GM21529 (cell line): ENCODE measurements around the gene FZD2.
"Not testable (repeated sequence)": the region's sequence is repeated elsewhere in the genome, so short reads cannot be mapped to it uniquely, and the experiment has no call there.

Experiments used
- ATAC-seq: cut with Tn5 transposase; IDR thresholded peaks from one replicate; pipeline ENCODE4 v1.9.1; 2021; ENCODE audit not compliant: unreplicated experiment

The FZD2 gene

GRCh38 chr17:44546671-44547606 lies 10.3 kb upstream of the FZD2 start:
- ATAC-seq = no peak

DNA sequence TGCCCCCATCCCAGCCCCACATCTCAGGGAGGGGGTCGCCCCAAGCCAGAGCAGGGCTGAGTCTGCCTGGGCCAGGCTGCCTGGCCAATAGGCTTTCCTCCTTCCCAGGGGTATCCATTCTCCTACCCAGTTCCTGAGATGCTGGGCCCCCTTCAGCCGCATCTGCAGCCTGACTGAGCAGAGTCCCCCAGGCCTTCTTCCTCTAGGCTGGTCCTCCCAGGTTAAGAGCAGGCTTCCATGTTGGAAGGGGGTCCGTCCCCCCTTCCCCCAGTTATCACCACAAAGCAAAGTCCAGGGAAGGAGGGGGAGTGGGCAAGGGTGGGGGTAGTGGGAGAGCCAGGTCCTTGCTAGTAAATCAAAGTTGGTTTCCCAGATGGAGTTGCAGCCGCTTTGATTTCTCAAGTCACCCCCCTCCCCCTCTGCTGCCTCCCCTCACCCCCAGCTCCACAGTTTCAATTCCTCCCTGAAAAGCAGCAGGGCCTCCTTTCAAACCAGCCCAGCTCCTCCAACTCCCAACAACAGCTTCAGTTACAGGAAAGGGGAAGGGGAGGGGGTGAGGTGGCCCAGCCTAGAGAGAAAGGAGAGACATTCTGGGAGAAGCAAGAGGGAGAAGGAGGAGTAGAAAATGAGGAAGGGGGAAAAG lies 9.5 kb upstream of the FZD2 start:
- ATAC-seq = no peak

DNA sequence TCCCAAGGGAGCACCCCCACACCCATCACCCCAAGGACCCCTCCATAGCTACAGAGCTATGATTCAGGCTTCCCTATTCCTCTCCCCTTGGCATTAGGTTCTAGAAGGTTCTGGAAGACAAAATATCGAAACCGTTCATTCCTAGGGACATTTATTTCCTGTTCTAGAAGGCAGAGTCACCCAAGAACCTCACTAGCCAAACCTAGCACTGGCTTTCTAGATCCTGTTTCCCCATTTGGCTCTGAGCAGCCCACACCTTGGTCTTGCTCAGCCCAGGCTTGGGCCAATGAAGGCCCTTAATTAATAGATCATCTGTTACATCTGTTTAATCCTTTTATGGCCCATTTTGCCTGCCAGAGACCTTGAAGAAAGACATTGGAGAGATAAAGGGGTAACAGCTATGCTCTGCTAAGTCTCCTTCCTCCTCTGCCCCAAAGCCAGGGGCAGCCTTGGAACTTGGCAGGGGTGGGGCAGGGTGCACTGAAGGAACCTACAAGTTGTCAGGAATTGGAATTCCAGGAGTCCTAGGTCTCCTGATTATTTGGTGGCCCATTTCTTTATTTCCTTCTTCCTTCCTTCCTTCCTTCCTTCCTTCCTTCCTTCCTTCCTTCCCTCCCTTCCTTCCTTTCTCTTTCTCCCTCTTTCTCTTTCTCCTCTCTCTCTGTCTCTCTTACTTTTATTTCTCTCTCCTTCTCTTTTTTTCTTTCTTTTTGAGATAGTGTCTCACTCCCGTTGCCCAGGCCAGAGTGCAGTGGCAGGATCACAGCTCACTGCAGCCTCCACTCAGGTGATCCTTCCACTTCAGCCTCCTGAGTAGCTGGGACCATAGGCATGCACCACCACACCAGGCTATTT lies 8.7 kb upstream of the FZD2 start:
- ATAC-seq = no peak

- ATAC-seq = no peak
These were observed 7.6 kb upstream of the FZD2 start for GRCh38 chr17:44549686-44550085.

DNA sequence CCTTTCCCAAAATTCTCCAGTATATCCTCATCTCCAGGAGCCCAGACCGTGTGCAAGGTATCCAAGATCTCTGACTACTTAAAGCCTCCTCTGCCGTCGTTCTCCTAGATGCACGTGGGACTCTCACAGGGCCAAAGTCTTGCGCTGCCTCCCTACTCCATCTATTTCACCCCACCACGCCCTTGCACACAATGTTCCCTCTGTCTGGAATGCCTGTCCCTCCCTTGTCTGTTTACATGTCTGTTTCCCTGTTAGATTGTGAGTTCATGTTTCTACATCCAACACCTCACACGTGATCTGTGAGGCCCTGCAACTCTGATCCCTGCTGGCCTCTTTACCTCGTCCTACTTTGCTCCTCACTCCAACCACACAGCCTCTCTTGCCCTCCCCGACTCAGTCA lies 4.9 kb upstream of the FZD2 start:
- ATAC-seq = no peak

- no peak for ATAC-seq
These were observed 2.2 kb upstream of the FZD2 start for GRCh38 chr17:44555099-44555498.

DNA sequence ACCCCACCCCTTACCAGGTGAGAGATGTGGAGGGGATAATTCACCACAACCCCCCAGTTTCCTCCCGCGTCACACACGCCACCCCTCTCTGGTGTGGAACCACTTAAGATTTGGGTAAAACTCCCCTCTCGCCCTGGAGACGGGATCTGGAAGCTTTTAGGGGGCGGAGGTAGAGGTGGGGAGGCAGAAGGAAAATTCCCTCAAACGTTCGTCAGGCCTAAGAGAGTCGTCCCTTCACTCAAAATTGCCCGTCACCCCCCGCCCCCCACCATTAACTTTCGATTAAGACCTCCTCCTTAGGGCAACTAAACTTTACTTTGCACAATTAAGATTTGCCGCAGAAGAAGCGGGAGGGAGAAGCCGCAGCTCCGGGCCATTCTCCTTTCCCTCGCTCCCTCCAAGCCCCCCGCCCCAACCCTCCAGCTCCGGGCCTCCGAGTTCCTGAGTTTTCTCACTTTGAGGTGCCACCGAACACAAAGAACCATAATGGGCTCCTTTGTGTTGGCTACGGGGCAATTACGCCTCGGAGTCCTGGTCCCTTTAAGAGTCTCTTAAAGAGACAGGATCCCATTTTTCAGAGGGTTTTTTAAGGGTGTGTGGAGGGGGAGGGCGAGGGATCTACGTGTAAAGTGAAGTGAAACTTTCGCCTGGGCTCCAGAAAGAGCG lies 985 bp upstream of the FZD2 start:
- no peak for ATAC-seq

DNA sequence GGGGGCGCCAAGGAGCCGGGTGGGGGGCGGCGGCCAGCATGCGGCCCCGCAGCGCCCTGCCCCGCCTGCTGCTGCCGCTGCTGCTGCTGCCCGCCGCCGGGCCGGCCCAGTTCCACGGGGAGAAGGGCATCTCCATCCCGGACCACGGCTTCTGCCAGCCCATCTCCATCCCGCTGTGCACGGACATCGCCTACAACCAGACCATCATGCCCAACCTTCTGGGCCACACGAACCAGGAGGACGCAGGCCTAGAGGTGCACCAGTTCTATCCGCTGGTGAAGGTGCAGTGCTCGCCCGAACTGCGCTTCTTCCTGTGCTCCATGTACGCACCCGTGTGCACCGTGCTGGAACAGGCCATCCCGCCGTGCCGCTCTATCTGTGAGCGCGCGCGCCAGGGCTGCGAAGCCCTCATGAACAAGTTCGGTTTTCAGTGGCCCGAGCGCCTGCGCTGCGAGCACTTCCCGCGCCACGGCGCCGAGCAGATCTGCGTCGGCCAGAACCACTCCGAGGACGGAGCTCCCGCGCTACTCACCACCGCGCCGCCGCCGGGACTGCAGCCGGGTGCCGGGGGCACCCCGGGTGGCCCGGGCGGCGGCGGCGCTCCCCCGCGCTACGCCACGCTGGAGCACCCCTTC lies 484 bp downstream of the FZD2 start:
- peak; percentile 26 for ATAC-seq

GRCh38 chr17:44558334-44558709 lies 1.0 kb downstream of the FZD2 start:
- no peak for ATAC-seq

DNA sequence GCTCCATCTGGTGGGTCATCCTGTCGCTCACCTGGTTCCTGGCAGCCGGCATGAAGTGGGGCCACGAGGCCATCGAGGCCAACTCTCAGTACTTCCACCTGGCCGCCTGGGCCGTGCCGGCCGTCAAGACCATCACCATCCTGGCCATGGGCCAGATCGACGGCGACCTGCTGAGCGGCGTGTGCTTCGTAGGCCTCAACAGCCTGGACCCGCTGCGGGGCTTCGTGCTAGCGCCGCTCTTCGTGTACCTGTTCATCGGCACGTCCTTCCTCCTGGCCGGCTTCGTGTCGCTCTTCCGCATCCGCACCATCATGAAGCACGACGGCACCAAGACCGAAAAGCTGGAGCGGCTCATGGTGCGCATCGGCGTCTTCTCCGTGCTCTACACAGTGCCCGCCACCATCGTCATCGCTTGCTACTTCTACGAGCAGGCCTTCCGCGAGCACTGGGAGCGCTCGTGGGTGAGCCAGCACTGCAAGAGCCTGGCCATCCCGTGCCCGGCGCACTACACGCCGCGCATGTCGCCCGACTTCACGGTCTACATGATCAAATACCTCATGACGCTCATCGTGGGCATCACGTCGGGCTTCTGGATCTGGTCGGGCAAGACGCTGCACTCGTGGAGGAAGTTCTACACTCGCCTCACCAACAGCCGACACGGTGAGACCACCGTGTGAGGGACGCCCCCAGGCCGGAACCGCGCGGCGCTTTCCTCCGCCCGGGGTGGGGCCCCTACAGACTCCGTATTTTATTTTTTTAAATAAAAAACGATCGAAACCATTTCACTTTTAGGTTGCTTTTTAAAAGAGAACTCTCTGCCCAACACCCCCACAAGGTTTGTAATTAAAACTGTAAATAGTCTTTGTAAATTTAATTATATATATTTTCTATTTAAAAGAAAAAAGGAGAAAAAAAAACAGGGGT lies 1.7 kb downstream of the FZD2 start:
- no peak for ATAC-seq

GRCh38 chr17:44559634-44560554 lies 2.6 kb downstream of the FZD2 start:
- ATAC-seq = no peak

- ATAC-seq = no peak
These were observed 3.9 kb downstream of the FZD2 start for GRCh38 chr17:44561237-44561623.

DNA sequence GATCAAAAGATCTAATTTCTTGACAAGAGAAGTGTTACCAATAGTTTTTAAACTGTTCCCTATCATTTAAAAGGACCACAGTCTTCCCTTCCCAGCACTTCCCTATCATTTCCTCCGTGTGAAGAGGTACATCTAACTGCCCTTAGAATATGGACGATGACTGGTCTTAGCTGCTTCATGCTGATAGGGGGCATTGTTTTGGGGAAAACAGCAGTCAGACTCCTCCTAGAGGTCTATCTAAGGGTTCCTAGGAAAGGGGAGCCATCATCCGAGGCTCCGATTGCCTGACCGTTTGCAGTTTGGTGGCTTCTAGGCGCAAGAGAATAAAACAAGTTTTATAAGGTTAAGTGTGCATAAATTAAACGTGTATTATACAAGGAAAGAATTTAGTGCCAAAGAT lies 7.1 kb downstream of the FZD2 start:
- ATAC-seq = no peak

DNA sequence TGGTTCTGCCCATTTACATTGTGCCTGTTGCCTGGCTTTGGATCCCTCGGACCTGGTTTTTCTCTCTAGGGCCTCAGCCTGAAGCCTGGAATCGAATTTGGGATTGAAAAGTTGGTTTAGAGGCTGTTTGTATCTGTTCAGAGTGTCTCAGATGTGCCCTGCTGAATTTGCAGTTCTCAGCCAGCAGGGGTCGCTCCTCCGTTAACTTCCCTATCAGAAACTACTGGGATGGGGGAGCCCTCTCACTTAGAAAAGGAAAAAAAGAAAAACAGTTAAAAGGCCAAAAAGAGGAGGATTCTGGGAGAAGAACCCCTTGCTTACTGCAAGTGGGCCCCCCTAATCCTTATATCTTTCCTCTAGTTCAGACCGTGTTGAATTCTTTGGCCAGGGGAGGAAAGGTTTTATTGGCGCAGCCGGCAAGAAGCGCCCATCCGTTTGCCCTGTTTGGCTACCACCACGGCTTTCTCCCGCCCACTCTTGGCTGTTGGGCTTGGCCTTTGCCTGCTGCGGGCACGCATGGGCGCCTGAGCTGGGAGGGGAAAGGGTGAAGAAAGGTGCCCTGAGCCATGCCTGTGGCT lies 8.7 kb downstream of the FZD2 start:
- ATAC-seq = no peak

- not testable (repeated sequence) for ATAC-seq
These were observed 11.1 kb downstream of the FZD2 start for GRCh38 chr17:44568311-44568944.

DNA sequence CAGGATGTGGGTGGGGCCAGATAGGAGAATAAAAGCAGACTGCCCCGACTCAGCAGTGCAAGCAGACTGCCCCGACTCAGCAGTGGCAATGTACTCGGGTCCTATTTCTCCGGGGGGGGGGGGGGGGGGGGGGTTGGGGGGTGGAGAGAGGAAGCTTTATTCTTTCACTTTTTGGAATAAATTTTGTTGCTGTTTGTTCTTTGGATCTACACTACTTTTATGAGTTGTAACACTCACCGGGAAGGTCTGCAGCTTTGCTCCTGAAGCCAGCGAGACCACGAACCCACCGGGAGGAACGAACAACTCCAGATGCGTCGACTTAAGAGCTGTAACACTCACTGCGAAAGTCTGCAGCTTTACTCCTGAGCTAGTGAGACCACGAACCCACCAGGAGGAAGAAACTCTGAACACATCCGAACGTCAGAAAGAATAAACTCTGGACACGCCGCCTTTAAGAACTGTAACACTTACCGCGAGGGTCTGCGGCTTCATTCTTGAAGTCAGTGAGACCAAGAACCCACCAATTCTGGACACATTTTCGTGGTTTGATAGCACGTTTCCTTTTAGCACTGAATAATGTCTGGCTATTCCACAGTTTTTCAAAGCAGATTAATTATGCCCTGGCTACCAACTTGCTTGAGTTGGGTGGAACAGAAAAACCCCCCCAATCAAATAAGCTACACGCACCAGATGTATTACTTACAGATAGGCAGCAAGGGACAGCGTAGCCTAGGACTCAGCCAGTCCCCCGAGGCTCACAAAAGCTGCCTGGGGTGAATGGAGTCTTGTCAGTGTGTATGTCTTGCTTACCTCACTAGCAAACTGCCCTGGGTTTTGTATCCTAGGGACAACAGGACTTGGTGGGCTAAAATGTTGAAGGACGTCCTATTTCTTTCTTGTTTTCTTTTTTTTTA lies 11.9 kb downstream of the FZD2 start:
- ATAC-seq = no peak

DNA sequence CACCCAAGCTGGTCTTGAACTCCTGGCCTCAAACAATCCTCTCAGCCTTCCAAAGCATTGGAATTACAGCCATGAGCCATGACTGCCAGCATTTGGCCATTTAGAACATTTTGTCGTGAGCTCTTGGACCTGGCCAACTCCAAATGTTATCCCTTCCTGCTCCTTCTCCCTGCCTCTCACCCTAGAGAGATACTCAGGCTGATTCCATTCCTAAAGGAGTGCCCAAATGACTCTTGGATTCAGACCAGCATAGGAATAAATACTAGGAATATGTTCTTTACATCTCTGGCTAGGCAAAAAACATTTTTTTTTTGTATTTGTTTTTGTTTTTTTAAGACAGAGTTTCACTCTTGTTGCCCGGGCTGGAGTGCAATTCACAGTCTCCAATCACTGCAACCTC lies 15.5 kb downstream of the FZD2 start:
- ATAC-seq = no peak
